Vagina (tissue), 2 donors: Measurements from ENCODE around the gene IL20.

Source experiments
- POLR2A ChIP-seq, 2 donors: fragments of 450-650 bp; IDR thresholded peaks; one replicate each; pipeline ENCODE4 v1.6.1; 2017; ENCODE audit warnings: antibody characterized with exemption in 2 of 2, mild to moderate bottlenecking in 2 of 2, moderate library complexity in 2 of 2
- POLR2AphosphoS5 ChIP-seq, 2 donors: sonication (generic); formaldehyde crosslinking; IDR thresholded peaks; one replicate each; pipeline ENCODE4 v1.9.0; 2017; ENCODE audit warnings: antibody characterized with exemption in 2 of 2, mild to moderate bottlenecking in 2 of 2, low read depth in 1 of 2; ENCODE audit not compliant: insufficient read depth in 1 of 2
- TF ChIP-seq, protein P1 (sequence below), 3 experiments: fragments of 450-650 bp in 2 of 3; fragments of 200-600 bp in 1 of 3; sonication (generic) in 1 of 3; IDR thresholded peaks; one replicate each; pipeline ENCODE4 v1.5.1; 2017 to 2019; ENCODE audit warnings: antibody characterized with exemption in 3 of 3, mild to moderate bottlenecking in 2 of 3, moderate library complexity in 2 of 3

GRCh38 chr1:206835186-206835585 is 30.2 kb upstream of the IL20 start:
- TF ChIP-seq, protein P1, sequence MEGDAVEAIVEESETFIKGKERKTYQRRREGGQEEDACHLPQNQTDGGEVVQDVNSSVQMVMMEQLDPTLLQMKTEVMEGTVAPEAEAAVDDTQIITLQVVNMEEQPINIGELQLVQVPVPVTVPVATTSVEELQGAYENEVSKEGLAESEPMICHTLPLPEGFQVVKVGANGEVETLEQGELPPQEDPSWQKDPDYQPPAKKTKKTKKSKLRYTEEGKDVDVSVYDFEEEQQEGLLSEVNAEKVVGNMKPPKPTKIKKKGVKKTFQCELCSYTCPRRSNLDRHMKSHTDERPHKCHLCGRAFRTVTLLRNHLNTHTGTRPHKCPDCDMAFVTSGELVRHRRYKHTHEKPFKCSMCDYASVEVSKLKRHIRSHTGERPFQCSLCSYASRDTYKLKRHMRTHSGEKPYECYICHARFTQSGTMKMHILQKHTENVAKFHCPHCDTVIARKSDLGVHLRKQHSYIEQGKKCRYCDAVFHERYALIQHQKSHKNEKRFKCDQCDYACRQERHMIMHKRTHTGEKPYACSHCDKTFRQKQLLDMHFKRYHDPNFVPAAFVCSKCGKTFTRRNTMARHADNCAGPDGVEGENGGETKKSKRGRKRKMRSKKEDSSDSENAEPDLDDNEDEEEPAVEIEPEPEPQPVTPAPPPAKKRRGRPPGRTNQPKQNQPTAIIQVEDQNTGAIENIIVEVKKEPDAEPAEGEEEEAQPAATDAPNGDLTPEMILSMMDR (IDR thresholded peaks at IDR 0.05), result no peak
- TF ChIP-seq POLR2A (IDR thresholded peaks at IDR 0.05) (no peak), POLR2AphosphoS5 (IDR thresholded peaks at IDR 0.05; ENCODE audit: insufficient read depth in 1 of 2, low read depth in 1 of 2) (no peak)
